T-helper 9 cell (primary cell): ENCODE data around the gene POU6F1.
"Not testable (repeated sequence)": the region's sequence is repeated elsewhere in the genome, so short reads cannot be mapped to it uniquely, and the experiment has no call there.

Experiments
- DNase-seq: peaks from one replicate; pipeline ENCODE4 v3.0.0-alpha.2; 2020

Gene POU6F1

GRCh38 chr12:51227112-51227511 lies 9.2 kb upstream of the POU6F1 start:
- not testable (repeated sequence) for DNase-seq

DNA sequence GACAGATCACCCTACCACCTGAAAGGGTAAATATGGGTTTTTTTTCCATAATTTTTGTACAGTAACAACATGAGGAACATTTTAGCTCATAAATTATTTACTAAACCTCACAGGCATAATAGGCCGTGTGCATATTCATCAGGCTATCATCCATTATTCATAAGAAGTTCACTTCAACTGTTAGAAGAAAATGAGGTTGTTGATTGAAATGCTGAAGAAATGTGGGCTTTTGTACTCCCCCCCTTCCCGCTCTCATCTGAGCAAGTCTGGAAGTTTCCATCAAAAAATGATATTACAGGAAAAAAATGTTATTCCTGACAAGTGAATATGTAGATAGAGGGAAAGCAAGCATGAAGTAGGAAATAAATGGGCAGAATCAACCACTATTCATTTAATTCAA lies 7.9 kb upstream of the POU6F1 start:
- no peak for DNase-seq

DNA sequence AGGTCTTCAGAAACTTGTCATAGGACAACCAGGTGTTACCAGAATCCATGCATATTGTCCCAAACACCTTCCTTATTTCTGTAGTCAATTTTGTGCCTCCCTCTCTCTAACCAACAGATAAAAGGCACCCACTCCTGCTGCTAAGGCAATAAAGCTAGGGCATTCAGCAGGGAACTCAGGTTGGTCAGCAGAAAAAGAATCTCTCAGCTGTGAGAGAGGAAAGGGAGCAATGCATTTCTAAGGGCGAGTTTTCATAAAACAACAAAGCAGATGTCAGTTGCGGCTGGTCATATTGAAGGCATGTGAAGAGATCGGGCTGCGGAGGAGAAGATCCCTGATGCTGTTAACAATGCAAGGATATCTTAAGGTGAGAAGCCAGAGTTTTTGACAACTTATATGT lies 7.4 kb upstream of the POU6F1 start:
- DNase-seq, result no peak

- no peak for DNase-seq
Measured at GRCh38 chr12:51224625-51225024, 6.8 kb upstream of the POU6F1 start.

- no peak for DNase-seq
Measured at GRCh38 chr12:51222461-51222860, 4.6 kb upstream of the POU6F1 start.

GRCh38 chr12:51219857-51220256 lies 2.0 kb upstream of the POU6F1 start:
- DNase-seq, result not testable (repeated sequence)

- no peak for DNase-seq
Measured at GRCh38 chr12:51219322-51219721, 1.5 kb upstream of the POU6F1 start.

- DNase-seq, result no peak
Measured at GRCh38 chr12:51218607-51219161, 822 bp upstream of the POU6F1 start.

GRCh38 chr12:51217133-51217967 lies 512 bp downstream of the POU6F1 start:
- DNase-seq, result peak; percentile 38

DNA sequence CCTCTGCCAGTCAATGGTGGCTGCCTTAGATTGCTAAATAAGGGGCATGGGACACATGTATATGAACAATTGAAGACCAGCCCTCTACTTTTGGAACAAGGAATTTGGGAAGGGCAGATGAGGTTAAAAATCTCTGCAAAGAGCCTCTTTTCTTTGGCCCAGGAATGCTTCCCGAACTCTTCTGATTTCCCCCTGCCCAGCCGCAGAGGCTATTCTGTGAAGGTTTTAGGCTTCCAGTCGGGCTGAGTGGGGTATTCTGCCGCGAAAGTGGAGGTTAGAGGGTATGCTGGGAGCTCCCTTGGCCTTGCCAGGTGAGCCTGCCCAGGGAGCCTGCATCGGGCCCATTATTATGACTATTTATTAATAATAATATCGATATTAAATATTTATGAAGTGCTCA lies 1.2 kb downstream of the POU6F1 start:
- no peak for DNase-seq

- DNase-seq, result no peak
Measured at GRCh38 chr12:51214895-51215294, 3.0 kb downstream of the POU6F1 start.

- DNase-seq, result no peak
Measured at GRCh38 chr12:51210690-51211395, 7.0 kb downstream of the POU6F1 start.

DNA sequence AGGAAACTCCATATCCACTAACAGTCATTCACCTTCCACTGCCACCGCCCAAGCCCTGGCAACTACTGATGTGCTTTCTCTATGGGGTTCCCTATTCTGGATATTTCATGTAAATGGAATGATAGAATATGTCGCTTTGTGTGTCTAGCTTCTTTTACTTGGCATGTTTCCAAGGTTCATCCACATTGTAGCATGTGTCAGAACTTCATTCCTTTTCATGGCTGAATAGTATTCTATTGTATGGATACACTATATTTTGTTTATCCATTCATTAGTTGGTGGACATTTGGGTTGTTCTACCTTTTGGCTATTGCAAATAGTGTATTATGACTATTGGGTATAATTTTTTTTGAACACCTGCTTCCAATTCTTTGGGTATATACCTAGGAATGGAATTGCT lies 8.6 kb downstream of the POU6F1 start:
- no peak for DNase-seq

DNA sequence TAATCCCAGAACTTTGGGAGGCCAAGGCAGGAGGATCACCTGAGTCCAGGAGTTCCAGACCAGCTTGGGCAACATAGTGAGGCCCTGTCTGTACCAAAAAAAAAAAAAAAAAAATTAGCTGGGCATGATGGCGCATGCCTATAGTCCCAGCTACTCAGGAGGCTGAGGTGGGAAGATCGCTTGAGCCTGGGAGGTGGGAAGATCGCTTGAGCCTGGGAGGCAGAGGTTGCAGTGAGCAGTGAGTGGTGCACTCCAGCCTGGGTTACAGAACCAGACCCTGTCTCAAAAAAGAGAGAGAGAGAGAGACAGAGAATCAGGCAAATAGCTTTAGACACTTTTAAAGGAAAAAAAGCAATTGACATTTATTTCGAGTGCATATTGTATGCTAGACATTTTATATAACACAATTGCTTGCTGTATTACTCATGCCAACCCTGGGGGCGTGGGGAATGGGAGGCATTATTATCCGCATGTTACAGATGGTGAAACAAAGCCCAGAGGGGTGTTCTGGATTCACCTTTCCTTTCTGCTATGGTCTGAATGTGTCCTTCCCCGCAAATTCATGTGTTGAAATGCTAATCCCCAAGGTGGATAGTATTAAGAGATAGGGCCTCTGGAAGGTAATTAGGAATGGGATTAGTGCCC lies 9.7 kb downstream of the POU6F1 start:
- DNase-seq, result no peak

DNA sequence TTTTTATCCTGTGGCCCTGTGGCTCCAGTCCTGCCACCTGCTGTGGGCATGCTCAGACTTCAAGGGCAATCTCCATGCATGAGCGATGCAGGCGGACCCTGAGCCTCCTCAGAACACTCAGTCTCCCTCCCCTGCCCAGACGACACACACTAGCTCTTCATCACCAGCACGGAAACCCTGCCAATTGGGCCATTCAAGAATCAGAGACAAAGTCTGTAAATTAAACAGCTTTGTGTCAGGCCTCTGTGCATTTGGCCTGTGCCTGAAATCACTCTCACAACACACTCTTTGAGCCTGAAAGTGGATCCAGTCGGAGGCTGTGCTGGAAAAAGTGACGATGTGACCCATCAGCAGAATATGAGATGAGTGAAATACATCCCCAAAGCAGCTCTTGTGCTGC lies 12.5 kb downstream of the POU6F1 start:
- no peak for DNase-seq

- no peak for DNase-seq
Measured at GRCh38 chr12:51202718-51203117, 15.1 kb downstream of the POU6F1 start.

GRCh38 chr12:51200806-51201205 lies 17.1 kb downstream of the POU6F1 start:
- no peak for DNase-seq

DNA sequence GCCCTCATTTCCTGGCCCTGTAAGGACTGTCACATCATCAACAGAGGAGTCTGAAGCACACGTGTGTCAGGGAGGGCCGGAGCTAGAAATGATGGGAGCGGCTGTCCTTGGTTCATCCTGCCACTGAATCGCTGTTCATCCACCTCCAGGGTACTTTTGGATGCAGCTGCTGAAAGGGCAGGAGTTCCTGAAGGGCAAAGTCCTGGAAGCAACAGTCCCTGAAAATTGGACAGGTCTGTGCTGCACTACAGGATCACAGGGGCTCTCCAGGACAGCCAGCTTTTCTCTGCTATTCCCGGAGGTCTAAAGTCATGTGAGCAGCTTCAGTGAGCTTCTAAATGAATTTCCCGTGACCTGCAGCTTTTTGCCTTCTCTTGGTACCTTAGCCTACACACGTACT lies 17.7 kb downstream of the POU6F1 start:
- no peak for DNase-seq

DNA sequence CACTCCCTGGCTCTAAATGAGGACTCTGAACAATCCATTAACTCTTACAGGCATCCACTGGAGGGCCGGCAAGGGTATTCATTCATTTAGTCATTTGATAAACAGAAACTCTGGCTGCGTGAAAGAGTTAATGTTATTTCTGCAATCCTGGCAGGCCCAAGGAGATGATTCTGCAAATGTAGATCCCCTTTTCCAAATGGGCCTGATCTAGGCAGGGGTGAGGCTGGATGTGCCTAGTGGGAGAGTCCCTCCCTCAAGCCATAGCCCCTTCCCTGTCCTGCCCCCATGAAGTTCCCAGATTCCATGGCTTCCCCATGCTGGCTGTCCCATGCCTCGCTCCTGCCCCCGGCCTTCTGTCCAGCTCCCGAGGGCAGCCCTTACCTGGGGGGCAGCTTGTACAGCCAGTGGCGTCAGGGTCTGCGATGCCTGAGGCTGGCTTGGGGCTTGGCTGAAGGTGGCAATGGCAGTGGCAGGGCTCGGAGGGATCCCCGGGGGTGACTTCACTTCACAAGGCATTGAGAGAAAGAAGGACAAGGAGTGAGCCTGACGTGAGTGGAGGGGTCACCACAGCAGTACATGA lies 18.4 kb downstream of the POU6F1 start:
- DNase-seq, result no peak

DNA sequence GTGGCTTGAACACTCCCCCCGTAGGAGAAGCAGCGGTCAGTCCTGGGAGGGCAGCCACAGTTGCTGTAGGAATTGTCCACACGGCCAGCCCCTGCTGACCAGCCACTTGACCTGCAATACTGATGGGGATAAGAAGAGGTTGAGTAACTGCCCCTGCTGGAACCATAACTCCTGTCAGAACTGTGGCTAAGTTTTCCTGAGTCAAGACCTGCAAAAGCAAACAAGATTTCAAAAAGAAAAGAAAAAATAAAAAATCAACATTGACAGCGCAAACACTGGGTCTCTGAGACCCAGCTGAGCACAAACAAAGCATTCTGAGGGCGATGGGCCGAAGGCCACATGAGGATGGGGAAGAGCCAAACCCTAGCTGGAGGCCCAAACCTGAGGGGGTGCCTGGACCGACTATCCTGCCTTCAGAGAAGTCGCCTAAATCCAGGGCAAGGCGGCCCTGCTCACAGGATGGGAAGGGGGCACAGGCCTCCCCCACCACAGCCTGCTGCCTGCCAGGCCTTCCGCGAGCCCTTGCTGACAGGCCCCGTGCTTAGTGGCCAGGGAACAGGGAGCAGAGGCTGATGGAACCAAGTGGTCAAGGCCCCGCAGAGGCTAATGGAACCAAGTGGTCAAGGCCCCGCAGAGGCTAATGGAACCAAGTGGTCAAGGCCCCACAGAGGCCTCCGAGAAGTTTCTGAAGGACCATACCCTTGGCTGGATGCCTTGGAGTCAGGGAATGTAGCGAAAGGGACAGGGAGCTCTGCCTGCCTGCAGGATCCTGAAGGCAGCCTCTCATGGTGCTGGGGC lies 19.1 kb downstream of the POU6F1 start:
- no peak for DNase-seq

GRCh38 chr12:51197736-51198567 lies 19.9 kb downstream of the POU6F1 start:
- DNase-seq, result no peak
